Colonic mucosa (tissue), 4 donors: ENCODE measurements around the gene WNK2. TPM values are rescaled to one million over a fixed set of nuclear protein-coding genes. Genes with fewer than 3 reads are reported as not detected.

ENCODE experiments used
- DNase-seq: peaks from one replicate; pipeline ENCODE4 v3.0.0-alpha.2; 2020
- H3K27ac ChIP-seq: fragments of 200-600 bp; one replicate; pipeline ENCODE4 v1.8.0; 2021
- H3K27me3 ChIP-seq: fragments of 200-600 bp; one replicate; pipeline ENCODE4 v1.8.0; 2021
- H3K36me3 ChIP-seq: fragments of 200-600 bp; one replicate; pipeline ENCODE4 v1.8.0; 2021
- H3K4me1 ChIP-seq: fragments of 200-600 bp; one replicate; pipeline ENCODE4 v1.8.0; 2021; ENCODE audit warnings: mild to moderate bottlenecking
- H3K4me3 ChIP-seq: fragments of 200-600 bp; one replicate; pipeline ENCODE4 v1.8.0; 2021
- H3K9ac ChIP-seq, 2 donors: one replicate each; pipeline ENCODE4 v1.7.0; 2013; ENCODE audit warnings: control low read depth in 2 of 2, low read depth in 2 of 2, low read length in 2 of 2
- H3K9me3 ChIP-seq: fragments of 200-600 bp; one replicate; pipeline ENCODE4 v1.8.0; 2021
- CTCF ChIP-seq: fragments of 200-600 bp; IDR thresholded peaks from one replicate; pipeline ENCODE4 v1.8.0; 2022; ENCODE audit warnings: antibody characterized with exemption, mild to moderate bottlenecking
- intact Hi-C: fragments of 100-400 bp; cut with DNase I; formaldehyde crosslinking; loops from one replicate; pipeline ENCODE4 v1.14.1; 2022
- total RNA-seq, 2 donors: library from RNA; stranded (reverse); fragmentation: NEBNext Ultra II Directional in 1 of 2; extraction: Animal tissue kit (Norgen Biotek cat#: 25700) in 1 of 2; gene quantifications; one replicate each; pipeline ENCODE4 v1.2.1, GENCODE V29; 2021
- donor health status: healthy.
- donor health status: DM: no; HTN: no; CAD: no.
- donor health status: DM: no; HTN: no; CAD: no.

The WNK2 gene
- total RNA-seq, 2 donors from 2014 or later, result 161 to 238 TPM

DNA sequence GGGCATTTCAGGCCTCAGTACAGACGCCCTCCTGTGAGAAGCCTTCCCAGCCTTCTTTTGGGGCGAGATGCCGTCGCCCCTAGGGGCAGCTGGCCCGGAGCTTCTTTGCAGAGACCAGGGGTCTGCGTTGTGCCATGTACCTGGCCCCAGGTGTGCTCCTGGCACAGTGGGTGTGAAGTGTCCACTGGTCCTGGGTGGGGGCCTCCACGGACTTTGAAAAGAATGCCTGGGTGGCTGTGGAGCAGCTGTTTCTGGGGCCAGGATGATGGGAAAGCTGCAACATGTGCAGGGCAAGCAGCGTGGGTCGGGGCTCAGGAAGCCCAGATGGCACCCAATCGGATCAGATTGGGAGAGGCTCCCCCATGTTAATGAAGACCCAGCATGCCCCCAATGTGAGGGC is 47.8 kb downstream of the WNK2 start:
- Histone ChIP-seq H3K9me3 (no peaks in the 10 kb centered on the region), H3K9ac (peak overlapping the region in 1 of 2 donors; percentile 53), H3K27ac (peak overlapping the region; percentile 82), H3K4me3 (no peak overlapping the region), H3K36me3 (no peaks in the 10 kb centered on the region), H3K27me3 (no peaks in the 10 kb centered on the region), H3K4me1 (peaks cover 18% of the 10 kb centered on the region)
- intact Hi-C loops, result loop anchor here (5.0 to 10.0 kb wide), 2 partner anchors 34 to 63 kb away; no protein-coding TSS in a partner anchor
- TF ChIP-seq CTCF, result no peak
- DNase-seq, result no peak

DNA sequence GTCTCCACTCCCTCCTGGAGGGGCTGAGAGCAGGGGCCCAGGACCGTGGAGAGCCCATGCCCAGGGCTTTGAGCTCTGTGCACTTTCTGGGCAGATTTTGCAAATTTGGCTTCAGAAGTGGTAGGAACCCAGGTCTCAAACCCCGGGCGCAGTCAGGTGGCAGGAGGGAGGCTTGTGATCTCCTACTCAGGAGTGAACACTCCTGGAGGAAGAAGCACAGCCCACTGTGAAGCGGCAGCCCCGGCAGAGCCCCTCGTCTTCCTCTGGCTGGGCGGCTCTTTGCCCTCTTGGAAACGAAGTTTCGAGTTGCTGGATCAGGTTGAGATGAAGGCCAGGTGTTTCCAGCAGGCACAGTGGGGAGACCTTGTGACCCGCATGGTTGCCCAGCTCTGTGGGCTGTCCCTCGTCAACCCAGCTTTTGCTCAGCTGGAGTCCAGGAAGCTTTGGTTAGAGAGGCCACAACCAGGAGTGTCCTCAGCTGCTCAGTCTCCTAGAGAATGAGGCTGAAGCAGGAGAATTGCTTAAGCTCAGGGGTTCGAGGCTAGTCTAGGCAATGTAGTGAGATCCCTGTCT is 48.5 kb downstream of the WNK2 start:
- H3K4me1 ChIP-seq, result peaks cover 16% of the 10 kb centered on the region
- DNase-seq, result no peak
- no peak overlapping the region for H3K9ac ChIP-seq
- H3K9me3 ChIP-seq, result no peaks in the 10 kb centered on the region
- no peaks in the 10 kb centered on the region for H3K36me3 ChIP-seq
- no peaks in the 10 kb centered on the region for H3K27me3 ChIP-seq
- H3K4me3 ChIP-seq, result no peak overlapping the region
- intact Hi-C loops, result loop anchor here (5.0 to 10.0 kb wide), 2 partner anchors 35 to 62 kb away; no protein-coding TSS in a partner anchor
- peak overlapping the region; percentile 82 for H3K27ac ChIP-seq
- no peak for TF ChIP-seq CTCF

DNA sequence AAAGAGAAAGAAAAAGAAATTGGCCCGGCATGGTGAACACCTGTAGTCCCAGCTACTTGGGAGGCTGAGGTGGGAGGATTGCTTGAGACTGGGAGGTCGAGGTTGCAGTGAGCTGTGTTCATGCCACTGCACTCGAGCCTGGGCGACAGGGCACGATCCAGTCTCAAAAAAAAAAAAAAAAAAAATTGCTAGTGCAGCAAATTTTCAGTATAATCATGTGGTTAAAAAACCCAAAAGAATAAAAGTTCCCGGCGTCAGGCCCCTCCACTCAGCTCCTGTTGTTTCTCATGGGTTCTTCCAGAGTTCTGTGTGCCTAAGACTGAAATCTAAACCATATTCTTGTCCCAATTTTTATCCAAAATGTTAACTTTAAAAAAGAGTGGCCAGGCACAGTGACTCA is 49.1 kb downstream of the WNK2 start:
- Histone ChIP-seq H3K27me3 (no peaks in the 10 kb centered on the region), H3K9ac (no peak overlapping the region), H3K9me3 (no peaks in the 10 kb centered on the region), H3K27ac (no peak overlapping the region), H3K4me3 (no peak overlapping the region), H3K36me3 (no peaks in the 10 kb centered on the region), H3K4me1 (peaks cover 14% of the 10 kb centered on the region)
- no peak for TF ChIP-seq CTCF
- no peak for DNase-seq
- intact Hi-C loops, result loop anchor here (5.0 to 10.0 kb wide), 2 partner anchors 36 to 62 kb away; no protein-coding TSS in a partner anchor

- H3K36me3 ChIP-seq, result no peaks in the 10 kb centered on the region
- no peak overlapping the region for H3K27ac ChIP-seq
- no peak overlapping the region for H3K9ac ChIP-seq
- H3K27me3 ChIP-seq, result no peaks in the 10 kb centered on the region
- H3K9me3 ChIP-seq, result no peaks in the 10 kb centered on the region
- H3K4me3 ChIP-seq, result no peak overlapping the region
- intact Hi-C loops, result loop anchor here (5.0 to 10.0 kb wide), 2 partner anchors 37 to 60 kb away; no protein-coding TSS in a partner anchor
- no peak for TF ChIP-seq CTCF
- peaks cover 8% of the 10 kb centered on the region for H3K4me1 ChIP-seq
- DNase-seq, result no peak
Observed at GRCh38 chr9:93234600-93234999, 50.7 kb downstream of the WNK2 start.

GRCh38 chr9:93235300-93235960 is 51.5 kb downstream of the WNK2 start:
- DNase-seq, result no peak
- intact Hi-C loops, result loop anchor here (10.0 kb wide), 1 partner anchor 59 kb away; no protein-coding TSS in a partner anchor
- H3K4me1 ChIP-seq, result peaks cover 8% of the 10 kb centered on the region

More at GRCh38 chr9:93235300-93235960, 51.5 kb downstream of the WNK2 start:
- Histone ChIP-seq H3K27ac (no peak overlapping the region), H3K36me3 (no peaks in the 10 kb centered on the region), H3K9me3 (no peaks in the 10 kb centered on the region), H3K9ac (no peak overlapping the region), H3K27me3 (no peaks in the 10 kb centered on the region), H3K4me3 (no peak overlapping the region)
- no peak for TF ChIP-seq CTCF
